ENCODE results near the gene MAP2. TPM values are rescaled to one million over a fixed set of nuclear protein-coding genes. Genes with fewer than 3 reads are reported as not detected.

MAP2 gene
- total and polyA plus RNA-seq, 9 donors, result 5.4 to 23.9 (median 9.6) TPM

DNA sequence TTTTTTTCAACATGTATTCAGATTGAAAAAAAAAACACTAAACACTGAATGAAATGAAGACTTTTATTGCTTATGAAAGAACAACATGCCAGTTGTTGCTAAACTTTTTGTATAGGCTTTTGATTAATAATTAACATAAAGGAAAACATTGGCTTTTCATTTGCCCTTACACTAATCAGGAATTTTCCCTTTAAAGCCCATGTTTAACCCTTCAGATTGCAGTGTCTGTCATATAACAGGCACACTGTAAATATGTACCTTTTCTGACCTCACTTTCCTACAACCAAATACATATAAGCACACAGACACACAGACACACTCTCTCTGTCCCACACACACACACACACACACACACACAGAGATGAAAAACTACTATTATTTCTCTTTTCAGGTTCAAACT is 84.4 kb downstream of the MAP2 start:
- Histone ChIP-seq H3K27me3 (no peaks in the 10 kb centered on the region), H3K9me3 (no peaks in the 10 kb centered on the region), H3K4me1 (ENCODE audit: insufficient read depth) (peaks cover 3% of the 10 kb centered on the region), H3K36me3 (no peaks in the 10 kb centered on the region), H3K27ac (no peak overlapping the region), H3K4me3 (no peak overlapping the region)
- DNase-seq, result no peak
- no peak for TF ChIP-seq EP300 (IDR thresholded peaks at IDR 0.05)
- TF ChIP-seq POLR2A (IDR thresholded peaks at IDR 0.05), result no peak
- TF ChIP-seq, protein P1, sequence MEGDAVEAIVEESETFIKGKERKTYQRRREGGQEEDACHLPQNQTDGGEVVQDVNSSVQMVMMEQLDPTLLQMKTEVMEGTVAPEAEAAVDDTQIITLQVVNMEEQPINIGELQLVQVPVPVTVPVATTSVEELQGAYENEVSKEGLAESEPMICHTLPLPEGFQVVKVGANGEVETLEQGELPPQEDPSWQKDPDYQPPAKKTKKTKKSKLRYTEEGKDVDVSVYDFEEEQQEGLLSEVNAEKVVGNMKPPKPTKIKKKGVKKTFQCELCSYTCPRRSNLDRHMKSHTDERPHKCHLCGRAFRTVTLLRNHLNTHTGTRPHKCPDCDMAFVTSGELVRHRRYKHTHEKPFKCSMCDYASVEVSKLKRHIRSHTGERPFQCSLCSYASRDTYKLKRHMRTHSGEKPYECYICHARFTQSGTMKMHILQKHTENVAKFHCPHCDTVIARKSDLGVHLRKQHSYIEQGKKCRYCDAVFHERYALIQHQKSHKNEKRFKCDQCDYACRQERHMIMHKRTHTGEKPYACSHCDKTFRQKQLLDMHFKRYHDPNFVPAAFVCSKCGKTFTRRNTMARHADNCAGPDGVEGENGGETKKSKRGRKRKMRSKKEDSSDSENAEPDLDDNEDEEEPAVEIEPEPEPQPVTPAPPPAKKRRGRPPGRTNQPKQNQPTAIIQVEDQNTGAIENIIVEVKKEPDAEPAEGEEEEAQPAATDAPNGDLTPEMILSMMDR (IDR thresholded peaks at IDR 0.05), result no peak
- intact Hi-C loops (cut with DNase I), result no loop called here

DNA sequence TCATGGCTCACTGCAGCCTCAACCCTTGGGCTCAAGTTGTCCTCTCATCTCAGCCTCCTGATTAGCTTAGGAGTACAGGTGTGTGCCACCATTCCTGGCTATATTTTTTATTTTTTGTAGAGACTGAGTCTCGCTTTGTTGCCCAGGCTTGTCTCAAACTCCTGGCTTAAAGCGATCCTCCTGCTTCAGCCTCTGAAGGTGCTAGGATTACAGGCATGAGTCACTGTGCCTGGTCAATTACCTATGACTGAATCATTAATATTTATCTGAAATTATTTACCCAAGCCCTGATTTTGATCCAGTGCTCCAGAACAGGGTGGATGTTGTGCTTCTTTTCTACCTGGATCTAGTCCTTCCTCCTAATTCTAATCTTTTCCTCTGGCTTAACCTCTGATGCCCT is 87.8 kb downstream of the MAP2 start:
- TF ChIP-seq POLR2A (IDR thresholded peaks at IDR 0.05) (no peak), EP300 (IDR thresholded peaks at IDR 0.05) (no peak)
- TF ChIP-seq, protein P1 (IDR thresholded peaks at IDR 0.05), result no peak
- intact Hi-C loops (cut with DNase I), result no loop called here
- Histone ChIP-seq H3K4me1 (ENCODE audit: insufficient read depth) (no peaks in the 10 kb centered on the region), H3K4me3 (no peak overlapping the region), H3K9me3 (no peaks in the 10 kb centered on the region), H3K27me3 (no peaks in the 10 kb centered on the region), H3K36me3 (no peaks in the 10 kb centered on the region), H3K27ac (no peak overlapping the region)
- WGBS, 3 donors, result 73 to 100% (median 98%) methylated on average over 2 of the region's 2 CpGs
- no peak for DNase-seq

DNA sequence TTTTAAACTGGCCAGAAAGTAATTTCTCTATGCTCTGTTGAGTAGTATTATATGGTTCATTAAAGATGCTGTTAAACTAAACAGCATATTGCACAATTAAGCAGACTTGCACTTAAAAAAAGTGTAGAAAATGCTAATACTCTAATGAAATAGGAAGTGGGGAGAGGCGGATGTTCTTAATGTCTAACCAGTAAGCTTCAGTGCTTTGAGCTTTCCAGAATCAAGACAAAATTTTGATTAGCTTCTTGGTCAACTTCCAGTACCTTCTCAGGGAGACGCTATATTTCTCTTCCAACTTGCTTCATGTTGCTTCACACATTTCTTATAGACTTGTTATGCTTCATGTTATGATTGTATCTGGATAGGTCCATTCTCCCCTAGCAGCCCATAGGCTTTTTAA is 89.1 kb downstream of the MAP2 start:
- Histone ChIP-seq H3K9me3 (no peaks in the 10 kb centered on the region), H3K4me1 (ENCODE audit: insufficient read depth) (no peaks in the 10 kb centered on the region), H3K4me3 (no peak overlapping the region), H3K27me3 (no peaks in the 10 kb centered on the region), H3K27ac (no peak overlapping the region), H3K36me3 (no peaks in the 10 kb centered on the region)
- no peak for TF ChIP-seq EP300 (IDR thresholded peaks at IDR 0.05)
- no peak for TF ChIP-seq POLR2A (IDR thresholded peaks at IDR 0.05)
- TF ChIP-seq, protein P1 (IDR thresholded peaks at IDR 0.05), result no peak
- DNase-seq, result no peak
- whole genome bisulfite sequencing, 3 donors, result 85 to 95% (median 89%) methylated on average over 2 of the region's 2 CpGs
- intact Hi-C loops (cut with DNase I), result no loop called here

DNA sequence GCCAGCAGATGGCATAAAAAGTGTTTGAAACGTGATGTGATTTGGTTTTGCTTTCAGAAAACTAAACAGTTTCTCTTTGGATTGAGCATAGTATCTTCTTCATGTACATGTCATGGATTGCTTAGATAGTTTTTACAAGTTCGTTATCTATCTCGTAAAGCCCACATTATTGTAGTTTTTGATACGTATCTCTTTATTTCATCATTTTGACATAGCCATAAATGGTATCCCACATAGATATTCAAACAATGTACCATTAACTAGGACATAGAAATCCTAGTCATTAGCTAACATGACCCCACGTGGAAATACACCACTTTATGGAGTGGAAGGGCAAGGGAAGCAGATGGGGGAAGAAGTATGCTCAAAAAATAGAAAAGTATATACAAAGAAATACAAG is 93.6 kb downstream of the MAP2 start:
- H3K27ac ChIP-seq, result no peak overlapping the region
- WGBS, 3 donors, result 72 to 89% (median 88%) methylated on average over 5 of the region's 5 CpGs
- H3K36me3 ChIP-seq, result no peaks in the 10 kb centered on the region
- peaks cover 2% of the 10 kb centered on the region for H3K4me1 ChIP-seq (ENCODE audit: insufficient read depth)
- intact Hi-C loops (cut with DNase I), result no loop called here
- DNase-seq, result no peak
- H3K9me3 ChIP-seq, result no peaks in the 10 kb centered on the region
- TF ChIP-seq POLR2A (IDR thresholded peaks at IDR 0.05), result no peak
- TF ChIP-seq, protein P1 (IDR thresholded peaks at IDR 0.05), result no peak
- no peak for TF ChIP-seq EP300 (IDR thresholded peaks at IDR 0.05)
- no peaks in the 10 kb centered on the region for H3K27me3 ChIP-seq
- no peak overlapping the region for H3K4me3 ChIP-seq

DNA sequence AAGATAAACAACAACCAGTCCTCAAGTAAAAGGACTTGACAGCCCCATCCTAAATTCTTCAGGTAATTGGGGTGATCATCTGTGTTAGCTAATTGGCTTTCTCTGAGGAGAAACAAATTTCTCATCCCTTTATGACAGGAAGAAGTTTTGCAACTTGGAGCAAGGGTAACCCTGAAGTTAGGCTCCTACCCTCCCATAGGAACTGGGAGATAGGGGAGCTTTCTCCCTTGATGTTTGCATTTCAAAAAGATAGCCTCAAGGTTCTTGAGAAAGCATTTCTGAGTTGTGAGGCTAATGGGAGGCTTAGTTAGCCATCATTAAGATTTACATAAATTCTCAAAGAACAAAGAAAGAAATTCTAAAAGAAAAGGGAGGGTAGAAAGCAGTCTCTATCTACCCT is 95.4 kb downstream of the MAP2 start:
- no peaks in the 10 kb centered on the region for H3K27me3 ChIP-seq
- H3K36me3 ChIP-seq, result no peaks in the 10 kb centered on the region
- H3K4me3 ChIP-seq, result no peak overlapping the region
- no peak for DNase-seq
- H3K9me3 ChIP-seq, result no peaks in the 10 kb centered on the region
- intact Hi-C loops (cut with DNase I), result no loop called here
- TF ChIP-seq, protein P1 (IDR thresholded peaks at IDR 0.05), result no peak
- no peak overlapping the region for H3K27ac ChIP-seq
- peaks cover 4% of the 10 kb centered on the region for H3K4me1 ChIP-seq (ENCODE audit: insufficient read depth)

All from ovary (tissue), 9 donors.